BLaER1 (cell line): Measurements from ENCODE around the gene PIGQ.
"Not testable (repeated sequence)": the region's sequence is repeated elsewhere in the genome, so short reads cannot be mapped to it uniquely, and the experiment has no call there.

Experiments
- H3K27ac ChIP-seq: shearing (Covaris generic); formaldehyde crosslinking; 2 replicates; pipeline ENCODE4 v1.8.1; 2022
- H3K27me3 ChIP-seq: shearing (Covaris generic); formaldehyde crosslinking; 2 replicates; pipeline ENCODE4 v1.8.1; 2022
- H3K36me3 ChIP-seq: shearing (Covaris generic); formaldehyde crosslinking; 2 replicates; pipeline ENCODE4 v1.8.1; 2022
- H3K4me1 ChIP-seq: shearing (Covaris generic); formaldehyde crosslinking; 2 replicates; pipeline ENCODE4 v1.8.1; 2022
- H3K4me2 ChIP-seq: shearing (Covaris generic); formaldehyde crosslinking; 2 replicates; pipeline ENCODE4 v1.8.1; 2022
- H3K4me3 ChIP-seq: shearing (Covaris generic); formaldehyde crosslinking; 2 replicates; pipeline ENCODE4 v1.8.1; 2022
- H3K9ac ChIP-seq: shearing (Covaris generic); formaldehyde crosslinking; 2 replicates; pipeline ENCODE4 v1.8.1; 2022
- H3K9me3 ChIP-seq: shearing (Covaris generic); formaldehyde crosslinking; 2 replicates; pipeline ENCODE4 v1.8.1; 2022
- H4K20me1 ChIP-seq: shearing (Covaris generic); formaldehyde crosslinking; 2 replicates; pipeline ENCODE4 v1.8.1; 2022
- Cebpa-rat ChIP-seq: shearing (Covaris generic); IDR thresholded peaks from 2 replicates; pipeline ENCODE4 v1.8.1; 2022

PIGQ gene

DNA sequence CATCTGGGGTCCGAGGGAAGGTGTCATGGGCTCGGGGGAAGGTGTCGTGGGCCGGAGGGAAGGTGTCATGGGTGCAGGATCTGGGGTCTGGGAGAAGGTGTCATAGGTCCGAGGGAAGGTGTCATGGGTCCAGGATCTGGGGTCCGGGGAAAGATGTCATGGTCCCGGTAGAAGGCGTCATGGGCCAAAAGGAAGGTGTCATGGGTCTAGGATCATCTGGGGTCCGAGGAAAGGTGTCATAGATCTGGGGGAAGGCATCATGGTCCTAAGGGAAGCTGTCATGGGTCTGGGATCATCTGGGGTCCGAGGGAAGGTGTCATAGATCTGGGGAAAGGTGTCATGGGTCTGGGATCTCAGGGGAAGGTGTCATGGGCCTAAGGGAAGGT, 21.0 kb downstream of the PIGQ start:
- no peaks in the 10 kb centered on the region; the same call in 1 of the 2 replicates for H3K36me3 ChIP-seq
- H3K4me2 ChIP-seq: peak overlapping the region; percentile 96
- H3K4me1 ChIP-seq: peaks cover 80% of the 10 kb centered on the region
- no peaks in the 10 kb centered on the region for H3K9me3 ChIP-seq
- peak overlapping the region; percentile 94 for H3K4me3 ChIP-seq
- no peaks in the 10 kb centered on the region for H3K27me3 ChIP-seq
- H4K20me1 ChIP-seq: peaks cover 74% of the 10 kb centered on the region
- TF ChIP-seq Cebpa-rat: no peak
- peak overlapping the region; percentile 91 for H3K9ac ChIP-seq
- H3K27ac ChIP-seq: peak overlapping the region; percentile 79

DNA sequence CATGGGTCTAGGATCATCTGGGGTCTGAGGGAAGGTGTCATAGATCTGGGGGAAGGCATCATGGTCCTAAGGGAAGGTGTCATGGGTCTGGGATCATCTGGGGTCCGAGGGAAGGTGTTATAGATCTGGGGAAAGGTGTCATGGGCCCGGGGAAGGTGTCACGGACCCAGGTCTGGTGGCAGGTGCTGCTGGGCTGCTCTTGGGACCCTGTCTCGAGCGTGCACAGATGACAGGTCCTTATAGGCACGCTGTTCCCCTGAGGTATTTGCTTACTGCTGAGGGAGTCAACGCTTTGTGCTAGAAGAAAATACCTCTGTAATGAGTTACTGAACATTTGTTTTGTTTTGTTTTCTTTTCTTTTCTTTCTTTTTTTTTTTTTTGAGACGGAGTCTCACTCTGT, 21.5 kb downstream of the PIGQ start:
- Histone ChIP-seq H4K20me1 (peaks cover 78% of the 10 kb centered on the region), H3K27me3 (no peaks in the 10 kb centered on the region)

DNA sequence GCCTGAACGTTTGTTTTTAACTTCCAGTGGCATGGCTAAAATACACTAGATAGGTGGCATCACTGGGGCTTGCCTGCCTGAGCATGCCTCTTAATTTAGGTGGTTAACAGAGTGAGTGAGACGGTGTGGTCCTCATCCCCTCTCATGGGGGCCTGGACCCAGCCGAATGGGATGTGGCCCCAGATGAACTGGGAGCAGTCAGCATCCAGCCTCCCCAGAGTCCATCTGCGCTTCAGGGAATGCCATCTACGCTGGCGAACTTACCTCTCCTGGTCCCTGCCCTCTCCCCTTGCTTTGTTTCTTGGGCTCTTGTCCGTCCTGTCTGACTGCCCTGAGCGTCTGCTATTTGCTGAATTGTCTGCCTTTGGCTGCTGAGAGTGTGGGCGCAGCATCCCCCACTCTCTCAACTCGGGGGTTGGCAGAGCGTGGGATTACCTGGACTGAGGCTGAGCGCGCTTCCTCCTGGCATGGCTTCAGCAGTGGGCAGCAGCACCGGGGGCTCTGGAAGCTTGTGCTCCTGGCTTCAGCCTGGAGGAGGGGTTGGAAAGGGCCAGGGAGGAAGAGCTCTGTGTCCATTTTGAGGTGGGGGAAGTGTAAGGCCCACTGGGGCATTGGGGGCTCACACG, 22.2 kb downstream of the PIGQ start:
- H3K4me3 ChIP-seq: no peak overlapping the region
- no peak for TF ChIP-seq Cebpa-rat
- H3K9me3 ChIP-seq: no peaks in the 10 kb centered on the region
- peaks cover 85% of the 10 kb centered on the region for H4K20me1 ChIP-seq
- peak overlapping the region; percentile 96 for H3K4me2 ChIP-seq
- peaks cover 78% of the 10 kb centered on the region for H3K4me1 ChIP-seq
- H3K36me3 ChIP-seq: peaks cover 10% of the 10 kb centered on the region
- H3K27me3 ChIP-seq: no peaks in the 10 kb centered on the region
- H3K9ac ChIP-seq: peak overlapping the region; percentile 61; the same call in 1 of the 2 replicates
- H3K27ac ChIP-seq: peak overlapping the region; percentile 76

More for the DNA sequence above, 21.5 kb downstream of the PIGQ start:
- peaks cover 2% of the 10 kb centered on the region for H3K36me3 ChIP-seq
- TF ChIP-seq Cebpa-rat: no peak
- H3K9ac ChIP-seq: peak overlapping the region; percentile 91
- H3K4me2 ChIP-seq: peak overlapping the region; percentile 96
- no peaks in the 10 kb centered on the region for H3K9me3 ChIP-seq
- H3K4me3 ChIP-seq: peak overlapping the region; percentile 94
- peaks cover 80% of the 10 kb centered on the region for H3K4me1 ChIP-seq
- no peak overlapping the region for H3K27ac ChIP-seq

DNA sequence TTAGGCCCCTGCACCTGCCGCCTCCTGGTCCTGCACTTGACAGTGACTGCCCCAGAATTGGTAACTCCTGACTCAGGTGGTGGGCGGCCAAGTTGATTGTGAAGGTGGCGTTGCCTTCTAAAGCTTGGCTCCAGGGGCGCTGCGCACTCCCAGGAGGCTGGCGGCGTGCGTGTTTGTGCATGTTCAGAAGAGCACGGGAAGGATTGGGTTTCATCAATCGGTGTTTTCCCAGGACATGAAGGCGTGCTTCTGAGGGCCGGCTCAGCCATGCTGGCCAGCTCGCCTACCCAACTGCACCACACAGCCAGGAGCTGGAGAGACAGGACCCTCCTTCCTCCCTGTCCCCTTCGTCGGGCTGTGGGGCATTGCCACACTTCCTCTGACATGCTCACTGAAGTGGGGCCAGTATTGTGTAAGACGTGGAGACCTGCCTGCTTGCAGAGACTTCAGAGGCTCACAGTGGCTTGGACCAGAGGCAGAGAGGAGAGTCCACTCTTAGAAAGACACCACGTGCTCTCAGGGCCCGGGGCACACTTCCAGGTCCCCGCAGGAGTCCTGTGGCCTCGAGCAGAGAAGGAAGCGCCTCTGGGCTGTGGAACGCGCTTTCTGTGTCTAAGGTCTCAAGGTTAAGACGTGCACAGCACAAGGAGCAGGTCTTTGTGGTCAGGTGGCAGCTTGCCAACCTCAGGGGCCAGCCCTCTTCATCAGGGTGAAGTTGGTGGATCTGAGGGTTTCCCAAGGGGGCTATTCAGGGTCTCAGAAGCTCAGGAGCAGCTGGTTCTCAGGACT, 22.9 kb downstream of the PIGQ start:
- Histone ChIP-seq H3K9me3 (no peaks in the 10 kb centered on the region), H3K4me2 (peak overlapping the region; percentile 96), H3K27ac (peak overlapping the region; percentile 76), H3K4me3 (no peak overlapping the region), H3K4me1 (peaks cover 71% of the 10 kb centered on the region), H4K20me1 (peaks cover 81% of the 10 kb centered on the region), H3K27me3 (no peaks in the 10 kb centered on the region), H3K36me3 (peaks cover 14% of the 10 kb centered on the region), H3K9ac (peak overlapping the region; percentile 61)
- TF ChIP-seq Cebpa-rat: peak; percentile 93

DNA sequence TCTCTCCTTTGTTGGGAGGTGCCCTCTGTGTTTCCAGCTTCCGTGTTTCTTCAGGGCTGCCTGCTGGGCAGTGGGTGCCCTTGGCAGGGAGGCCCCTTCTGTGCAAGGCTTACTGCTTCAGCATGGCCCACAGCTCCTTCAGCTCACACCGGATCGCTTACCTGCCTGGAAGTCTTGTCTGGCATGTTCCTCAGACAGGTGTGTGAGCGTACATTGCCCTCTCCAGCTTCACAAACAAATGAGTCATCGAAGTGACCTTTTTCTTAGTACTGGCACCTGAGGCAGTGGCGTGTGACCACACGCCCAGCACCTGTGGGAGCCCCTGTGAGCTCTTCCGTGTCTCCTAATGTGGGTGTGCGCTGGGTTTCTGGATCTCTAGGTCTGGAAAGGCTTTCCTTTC, 23.6 kb downstream of the PIGQ start:
- Histone ChIP-seq H3K27ac (peak overlapping the region; percentile 76), H3K4me2 (peak overlapping the region; percentile 96), H4K20me1 (peaks cover 74% of the 10 kb centered on the region), H3K4me1 (peaks cover 65% of the 10 kb centered on the region), H3K9ac (peak overlapping the region; percentile 61), H3K9me3 (no peaks in the 10 kb centered on the region), H3K36me3 (peaks cover 18% of the 10 kb centered on the region), H3K4me3 (no peak overlapping the region), H3K27me3 (no peaks in the 10 kb centered on the region)
- TF ChIP-seq Cebpa-rat: no peak

DNA sequence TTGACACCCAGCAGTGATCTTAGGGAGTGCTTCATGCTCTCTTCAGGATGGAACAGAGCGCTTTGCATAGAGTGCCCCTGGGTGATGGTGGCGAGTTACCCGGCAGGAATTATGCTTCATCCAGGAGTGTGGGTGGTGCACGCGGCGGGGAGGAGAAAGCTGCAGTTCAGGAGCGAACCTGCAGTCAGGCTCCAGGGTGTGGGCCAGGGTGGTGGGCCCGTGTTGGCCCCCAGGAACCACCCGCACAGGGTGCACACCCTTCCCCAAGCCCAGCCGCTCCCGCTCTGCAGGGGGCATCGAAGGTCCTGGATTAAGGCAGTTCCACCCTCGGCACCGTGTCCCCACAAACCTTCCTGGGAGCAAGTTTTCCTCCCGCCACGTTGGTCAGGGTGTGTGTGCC, 24.0 kb downstream of the PIGQ start:
- TF ChIP-seq Cebpa-rat: no peak
- peaks cover 65% of the 10 kb centered on the region for H3K4me1 ChIP-seq
- peak overlapping the region; percentile 76 for H3K27ac ChIP-seq
- H4K20me1 ChIP-seq: peaks cover 71% of the 10 kb centered on the region
- H3K36me3 ChIP-seq: peaks cover 22% of the 10 kb centered on the region
- no peaks in the 10 kb centered on the region for H3K27me3 ChIP-seq
- H3K4me3 ChIP-seq: no peak overlapping the region
- 0 out of 2 replicates have a peak, but pooled peaks cover 2% of the 10 kb centered on the region for H3K9me3 ChIP-seq
- peak overlapping the region; percentile 61 for H3K9ac ChIP-seq
- peak overlapping the region; percentile 96 for H3K4me2 ChIP-seq

DNA sequence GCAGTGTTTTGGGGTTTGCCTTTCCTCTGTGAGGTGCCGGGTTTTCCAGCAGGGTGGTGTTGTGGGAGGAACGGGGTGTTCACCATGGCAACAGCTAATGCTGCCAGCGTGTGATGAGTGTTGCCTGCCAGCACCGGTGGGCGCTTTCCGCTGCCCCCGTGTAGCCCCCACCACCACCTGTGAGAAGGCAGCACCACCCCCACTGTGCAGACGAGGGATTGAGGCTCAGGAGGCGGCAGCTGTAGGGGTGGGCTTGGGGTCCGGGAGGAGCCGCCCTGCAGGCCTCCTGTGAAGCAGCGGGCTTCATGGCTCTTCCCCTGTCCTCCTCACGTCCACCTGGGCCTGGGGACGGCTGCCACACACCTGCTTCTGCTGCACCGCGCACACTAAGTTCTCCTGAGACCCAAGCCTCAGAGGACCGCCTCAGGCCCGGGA, 25.3 kb downstream of the PIGQ start:
- Histone ChIP-seq H3K36me3 (peaks cover 32% of the 10 kb centered on the region), H3K4me3 (no peak overlapping the region), H3K9me3 (peaks cover 8% of the 10 kb centered on the region; the same call in 1 of the 2 replicates), H4K20me1 (peaks cover 73% of the 10 kb centered on the region), H3K9ac (0 out of 2 replicates have a peak overlapping the region, but pooled peaks have one; percentile 24), H3K4me1 (peaks cover 65% of the 10 kb centered on the region), H3K27ac (no peak overlapping the region), H3K4me2 (peak overlapping the region; percentile 65), H3K27me3 (no peaks in the 10 kb centered on the region)
- no peak for TF ChIP-seq Cebpa-rat

DNA sequence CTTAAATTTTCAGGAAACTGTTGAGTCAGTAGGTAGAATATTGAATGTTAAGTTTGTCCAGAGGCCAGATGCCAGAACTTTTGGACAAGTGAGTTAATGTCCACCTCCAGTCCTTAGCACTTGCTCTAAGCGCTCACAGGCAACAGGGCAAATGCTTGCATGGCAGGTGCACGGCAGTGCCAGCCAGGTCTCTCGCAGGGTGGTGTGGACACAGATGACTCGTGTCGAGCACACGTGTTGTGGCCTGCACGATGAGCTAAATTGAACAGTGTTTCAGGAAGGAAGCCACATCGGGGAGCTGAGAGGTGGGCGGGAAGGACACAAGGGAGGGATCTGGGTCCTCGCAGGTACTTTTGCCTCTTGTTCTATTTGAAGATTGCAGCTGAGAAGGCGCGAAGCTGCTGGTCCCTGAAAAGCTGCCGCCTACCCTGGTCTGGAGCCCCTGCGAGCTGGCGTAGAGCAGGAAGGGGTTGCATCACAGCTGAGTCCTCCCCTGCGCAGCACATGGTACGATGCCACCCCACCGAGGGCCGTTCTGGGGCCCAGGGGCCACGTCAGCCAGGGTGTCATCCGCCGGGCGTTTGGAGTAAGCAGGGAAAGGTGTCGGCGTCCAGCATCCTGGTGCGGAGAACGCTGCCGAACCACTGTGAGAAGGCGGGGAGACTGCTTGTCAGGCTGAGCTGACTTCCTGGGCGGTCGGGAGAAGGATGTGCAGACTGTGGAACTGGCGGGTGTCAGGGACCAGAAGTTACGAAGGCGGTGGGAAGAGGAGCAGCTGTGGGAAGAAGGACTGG, 26.4 kb downstream of the PIGQ start:
- H3K4me1 ChIP-seq: peaks cover 66% of the 10 kb centered on the region
- H3K4me3 ChIP-seq: no peak overlapping the region
- peaks cover 35% of the 10 kb centered on the region for H3K36me3 ChIP-seq
- TF ChIP-seq Cebpa-rat: no peak
- peak overlapping the region; percentile 65 for H3K4me2 ChIP-seq
- H3K9me3 ChIP-seq: peaks cover 8% of the 10 kb centered on the region; the same call in 1 of the 2 replicates
- no peaks in the 10 kb centered on the region for H3K27me3 ChIP-seq
- peaks cover 73% of the 10 kb centered on the region for H4K20me1 ChIP-seq
- H3K9ac ChIP-seq: no peak overlapping the region
- H3K27ac ChIP-seq: peak overlapping the region; percentile 46; the same call in 1 of the 2 replicates

DNA sequence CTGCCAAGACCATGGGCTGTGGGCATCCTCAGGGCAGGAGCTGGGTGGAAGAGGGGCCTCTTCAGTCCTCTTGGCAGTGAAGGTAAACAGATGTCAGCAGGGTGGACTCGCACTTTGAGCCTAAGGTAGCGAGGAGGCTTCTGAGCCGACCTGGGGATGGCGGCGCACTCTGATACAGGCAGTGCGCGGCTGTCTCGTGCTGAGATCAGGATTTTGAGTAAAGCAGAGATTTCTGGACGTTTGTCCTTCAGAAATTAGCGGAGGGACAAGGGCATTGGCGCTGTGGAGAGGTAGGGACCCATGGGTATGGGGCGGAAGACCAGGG, 26.9 kb downstream of the PIGQ start:
- peaks cover 62% of the 10 kb centered on the region for H3K4me1 ChIP-seq
- no peaks in the 10 kb centered on the region for H3K27me3 ChIP-seq
- H3K27ac ChIP-seq: peak overlapping the region; percentile 46; the same call in 1 of the 2 replicates
- no peak for TF ChIP-seq Cebpa-rat
- H3K9me3 ChIP-seq: peaks cover 8% of the 10 kb centered on the region; the same call in 1 of the 2 replicates
- H3K36me3 ChIP-seq: peaks cover 37% of the 10 kb centered on the region
- no peak overlapping the region for H3K9ac ChIP-seq
- peaks cover 72% of the 10 kb centered on the region for H4K20me1 ChIP-seq
- no peak overlapping the region for H3K4me3 ChIP-seq
- peak overlapping the region; percentile 65 for H3K4me2 ChIP-seq

DNA sequence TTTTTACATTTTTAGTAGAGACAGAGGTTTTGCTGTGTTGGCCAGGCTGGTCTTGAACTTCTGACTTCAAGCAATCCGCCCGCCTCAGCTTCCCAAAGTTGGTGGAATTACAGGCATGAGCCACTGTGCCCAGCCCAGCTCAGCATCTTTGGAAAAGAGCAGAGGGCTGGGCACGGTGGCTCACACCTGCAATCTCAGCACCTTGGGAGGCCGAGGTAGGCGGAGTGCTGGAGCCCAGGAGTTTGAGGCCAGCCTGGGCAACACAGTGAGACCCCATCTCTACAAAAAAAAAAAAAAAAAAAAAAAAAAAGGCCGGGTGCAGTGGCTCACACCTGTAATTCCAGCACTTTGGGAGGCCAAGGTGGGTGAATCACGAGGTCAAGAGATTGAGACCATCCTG, 27.9 kb downstream of the PIGQ start:
- H3K27me3 ChIP-seq, H3K27ac ChIP-seq, H3K9me3 ChIP-seq, H3K4me3 ChIP-seq, H3K9ac ChIP-seq, H3K4me2 ChIP-seq: not testable (repeated sequence)
- H4K20me1 ChIP-seq: peaks cover 71% of the 10 kb centered on the region
- H3K4me1 ChIP-seq: peaks cover 52% of the 10 kb centered on the region
- H3K36me3 ChIP-seq: peaks cover 37% of the 10 kb centered on the region
